LNCAP (cell line): Measurements from ENCODE around the gene CCDC158.

Experiments used
- TF ChIP-seq, protein P1 (sequence below): fragments of 450-650 bp; IDR thresholded peaks from 2 replicates; pipeline ENCODE4 v1.5.1; 2017; ENCODE audit warnings: mild to moderate bottlenecking

The CCDC158 gene

DNA sequence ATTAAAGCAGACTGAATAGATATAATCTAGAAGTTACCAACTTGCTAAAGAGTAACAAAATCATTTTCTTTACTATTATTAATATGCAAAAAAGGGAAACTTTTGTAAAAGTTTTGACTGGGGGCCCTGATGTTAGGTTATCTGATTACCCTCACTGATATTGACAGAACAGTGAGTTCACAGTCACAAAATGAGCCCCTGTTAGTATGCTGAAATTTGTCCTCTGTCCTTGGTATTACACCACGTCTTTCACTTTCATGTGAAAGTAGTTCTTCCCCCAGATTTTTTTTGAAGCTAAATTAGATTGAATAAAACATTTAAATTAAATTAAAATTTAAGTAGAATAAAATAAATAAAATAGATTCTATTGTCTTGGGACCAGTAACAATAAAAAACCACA lies 108.5 kb downstream of the CCDC158 start:
- TF ChIP-seq, protein P1, sequence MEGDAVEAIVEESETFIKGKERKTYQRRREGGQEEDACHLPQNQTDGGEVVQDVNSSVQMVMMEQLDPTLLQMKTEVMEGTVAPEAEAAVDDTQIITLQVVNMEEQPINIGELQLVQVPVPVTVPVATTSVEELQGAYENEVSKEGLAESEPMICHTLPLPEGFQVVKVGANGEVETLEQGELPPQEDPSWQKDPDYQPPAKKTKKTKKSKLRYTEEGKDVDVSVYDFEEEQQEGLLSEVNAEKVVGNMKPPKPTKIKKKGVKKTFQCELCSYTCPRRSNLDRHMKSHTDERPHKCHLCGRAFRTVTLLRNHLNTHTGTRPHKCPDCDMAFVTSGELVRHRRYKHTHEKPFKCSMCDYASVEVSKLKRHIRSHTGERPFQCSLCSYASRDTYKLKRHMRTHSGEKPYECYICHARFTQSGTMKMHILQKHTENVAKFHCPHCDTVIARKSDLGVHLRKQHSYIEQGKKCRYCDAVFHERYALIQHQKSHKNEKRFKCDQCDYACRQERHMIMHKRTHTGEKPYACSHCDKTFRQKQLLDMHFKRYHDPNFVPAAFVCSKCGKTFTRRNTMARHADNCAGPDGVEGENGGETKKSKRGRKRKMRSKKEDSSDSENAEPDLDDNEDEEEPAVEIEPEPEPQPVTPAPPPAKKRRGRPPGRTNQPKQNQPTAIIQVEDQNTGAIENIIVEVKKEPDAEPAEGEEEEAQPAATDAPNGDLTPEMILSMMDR: no peak

DNA sequence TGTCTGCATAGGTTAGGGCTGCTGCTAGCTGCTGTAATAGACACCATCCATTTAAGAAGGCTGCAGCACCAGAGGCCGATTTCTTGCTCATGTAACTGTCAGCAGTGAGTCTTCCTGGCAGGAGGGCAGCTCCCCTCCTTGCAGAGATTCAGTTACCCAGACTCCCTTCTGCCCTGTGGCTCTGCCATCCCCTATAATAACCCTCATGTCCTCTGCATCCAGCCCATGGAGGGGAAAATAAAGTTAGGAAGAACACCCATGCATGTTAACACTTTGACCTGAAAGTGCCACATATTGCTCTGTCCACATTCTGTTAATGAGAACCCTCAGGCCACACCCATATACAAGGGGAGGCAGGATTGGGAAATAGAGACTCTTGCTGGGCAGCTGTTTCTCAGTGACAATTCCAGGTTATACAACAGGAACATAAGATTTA lies 109.0 kb downstream of the CCDC158 start:
- TF ChIP-seq, protein P1: no peak

DNA sequence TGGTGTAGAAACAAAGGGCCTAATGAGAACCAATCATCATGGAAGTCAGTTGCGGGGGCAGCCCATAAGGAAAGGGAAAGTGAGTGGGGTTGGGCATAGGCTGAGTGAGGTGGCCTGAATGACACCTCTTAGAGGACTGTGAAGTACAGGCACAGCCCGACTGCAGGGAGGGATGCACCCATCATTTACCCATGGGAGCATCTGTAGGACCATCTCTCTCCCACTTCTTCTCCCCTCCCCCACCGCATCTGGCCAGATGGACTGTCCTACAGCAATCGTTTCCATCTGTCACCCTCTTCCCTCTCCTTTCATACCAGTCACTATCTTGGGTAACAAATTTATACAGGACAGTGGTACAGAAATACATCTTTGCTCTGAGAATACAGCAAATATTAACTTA lies 110.3 kb downstream of the CCDC158 start:
- TF ChIP-seq, protein P1: no peak

DNA sequence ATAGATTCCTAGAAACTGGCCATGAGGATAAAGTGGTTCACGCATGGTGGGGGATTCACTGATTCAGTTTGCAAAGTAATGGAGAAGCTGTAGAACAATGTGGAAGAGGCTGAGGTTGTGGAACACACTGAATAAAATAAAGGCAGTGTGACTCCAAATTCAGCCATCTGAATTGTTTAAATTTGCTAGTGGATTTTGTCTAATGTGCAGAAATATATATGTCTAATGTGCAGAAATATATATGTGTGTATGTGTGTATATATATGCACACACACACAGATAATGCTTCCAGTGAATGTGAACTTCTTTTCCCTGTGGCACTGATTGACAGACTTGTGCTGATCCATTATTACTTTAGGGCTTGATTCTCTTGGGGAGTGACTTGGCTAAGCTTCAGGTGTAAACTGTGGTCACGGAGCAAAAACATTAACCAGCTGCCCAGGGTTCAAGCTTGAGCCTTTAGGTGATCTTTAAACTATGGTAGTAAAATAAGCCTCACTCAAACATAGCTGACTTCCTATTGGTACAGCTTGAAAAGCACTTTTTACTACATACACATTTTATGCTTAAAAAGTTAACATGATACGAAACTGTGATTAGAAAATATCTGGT lies 110.9 kb downstream of the CCDC158 start:
- TF ChIP-seq, protein P1: no peak

GRCh38 chr4:76308548-76308947 lies 112.4 kb downstream of the CCDC158 start:
- TF ChIP-seq, protein P1: no peak

GRCh38 chr4:76307660-76308014 lies 113.3 kb downstream of the CCDC158 start:
- TF ChIP-seq, protein P1: no peak

- TF ChIP-seq, protein P1: peak; percentile 59
These were observed 113.9 kb downstream of the CCDC158 start for GRCh38 chr4:76306882-76307659.
